NCI-H1417 (cell line): ENCODE data around the gene ZBTB44.

Source experiments
- DNase-seq, 3 experiments: peaks; one replicate each; lab custom pipeline; 2025; lab: John Stamatoyannopoulos, UW

Gene ZBTB44

DNA sequence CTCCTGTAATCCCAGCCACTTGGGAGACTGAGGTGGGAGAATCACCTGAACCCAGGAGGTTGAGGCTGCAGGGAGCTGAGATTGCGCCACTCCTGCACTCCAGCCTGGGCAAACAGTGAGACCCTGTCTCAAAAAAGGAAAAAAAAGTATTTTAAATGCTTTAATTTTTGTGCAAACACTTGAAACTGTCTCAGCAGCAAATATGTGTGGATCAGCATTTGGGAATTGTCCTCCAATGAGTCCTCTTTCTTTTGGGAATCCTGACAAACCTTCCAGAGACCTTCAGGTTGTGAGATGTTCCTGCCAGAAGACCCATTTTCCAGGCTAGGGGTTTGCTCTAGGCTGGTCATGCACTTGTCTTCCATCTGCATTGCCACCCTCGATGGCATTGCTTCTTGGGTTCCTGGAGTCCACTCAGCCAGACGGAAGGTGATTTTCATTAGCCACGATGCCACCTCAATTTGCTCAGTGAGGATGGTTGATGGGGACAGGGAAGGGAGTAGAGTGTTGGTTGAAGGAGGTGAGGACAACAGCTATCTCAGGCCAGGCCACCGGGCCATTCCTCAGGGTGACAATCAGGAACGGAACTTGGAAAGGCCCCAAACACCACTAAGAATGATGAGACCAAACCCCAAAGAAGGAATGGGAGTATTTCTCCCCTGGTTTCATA, 99.7 kb downstream of the ZBTB44 start:
- DNase-seq: no peak

DNA sequence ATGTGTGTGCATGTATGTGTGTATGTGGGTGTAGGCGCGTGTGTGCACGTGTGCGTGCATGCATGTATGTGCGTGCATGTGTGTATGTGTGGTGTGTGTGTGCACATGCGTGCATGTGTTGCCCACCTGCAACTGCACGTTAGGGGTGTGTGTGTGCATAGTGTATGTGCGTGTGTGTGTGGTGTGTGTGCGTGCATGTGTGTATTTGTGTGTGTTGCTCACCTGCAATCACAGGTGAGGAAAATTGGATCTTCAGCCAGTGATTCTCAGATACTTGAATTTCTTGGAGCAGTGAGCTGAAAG, 100.8 kb downstream of the ZBTB44 start:
- no peak for DNase-seq

DNA sequence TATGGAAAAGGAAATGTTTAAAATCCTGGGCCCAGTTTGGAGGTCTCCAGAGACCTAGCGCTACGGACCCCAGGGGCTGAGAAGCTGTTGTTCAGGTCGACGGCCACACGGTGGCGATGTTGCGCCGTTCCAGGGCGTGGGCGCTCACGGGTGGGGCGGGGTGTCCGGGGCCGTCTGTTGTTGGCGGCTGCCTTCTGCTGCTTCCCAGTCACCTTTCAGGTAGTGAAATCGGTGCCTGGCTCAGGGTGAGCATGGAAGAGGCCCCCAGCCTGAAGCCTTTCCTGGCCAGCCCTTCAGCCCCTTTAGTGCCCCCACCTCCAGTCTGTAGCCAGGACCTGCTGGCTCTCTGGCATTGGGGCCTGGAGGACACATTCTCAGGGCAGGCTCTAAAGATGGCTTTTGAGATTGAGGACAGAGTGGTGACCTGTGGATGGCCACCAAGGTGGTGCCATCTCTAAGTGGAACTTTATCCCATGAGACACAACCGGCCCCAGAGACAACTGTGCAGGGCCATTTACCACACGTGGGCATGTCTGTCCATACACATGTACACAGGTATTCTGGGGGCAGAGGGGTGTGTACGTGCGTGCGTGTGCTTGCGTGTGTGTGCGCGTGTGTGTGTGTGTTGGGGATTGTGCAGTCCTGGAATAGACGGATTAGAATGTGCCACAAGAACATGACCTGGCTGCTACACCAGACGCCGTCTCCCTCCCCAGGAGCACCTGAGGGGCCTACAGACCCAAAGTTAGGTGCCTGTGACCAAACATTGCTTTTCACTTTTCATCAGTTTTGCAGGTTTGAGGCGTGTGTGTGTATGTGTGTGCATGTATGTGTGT, 101.4 kb downstream of the ZBTB44 start:
- DNase-seq: peak; percentile 57 to 78 (median 66)

DNA sequence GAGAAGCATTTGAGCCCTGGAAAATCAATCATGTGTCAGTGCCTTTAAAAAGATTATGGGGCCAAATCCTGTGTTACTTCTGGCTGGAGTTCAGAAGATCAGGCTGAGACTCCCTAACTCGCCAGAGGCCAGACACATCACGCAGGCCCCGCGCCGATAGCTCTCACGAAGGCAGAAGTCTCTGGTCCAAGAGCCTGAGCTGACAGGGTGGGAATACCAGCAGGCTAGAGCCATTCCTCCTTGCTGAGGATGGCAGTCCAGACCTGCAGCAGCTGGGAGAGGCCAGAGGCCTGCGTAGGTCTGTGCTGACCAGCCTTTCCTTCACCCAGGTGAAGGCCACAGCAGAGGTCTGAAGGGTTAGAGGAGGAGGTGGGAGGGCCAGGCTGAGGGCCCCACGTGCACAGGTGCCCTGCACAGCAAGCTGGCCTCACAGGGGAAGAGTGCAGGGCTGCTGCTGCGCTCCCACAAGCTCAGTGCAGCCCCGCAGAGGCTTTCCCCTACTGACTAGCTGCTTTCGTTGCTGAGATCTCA, 102.2 kb downstream of the ZBTB44 start:
- no peak for DNase-seq

DNA sequence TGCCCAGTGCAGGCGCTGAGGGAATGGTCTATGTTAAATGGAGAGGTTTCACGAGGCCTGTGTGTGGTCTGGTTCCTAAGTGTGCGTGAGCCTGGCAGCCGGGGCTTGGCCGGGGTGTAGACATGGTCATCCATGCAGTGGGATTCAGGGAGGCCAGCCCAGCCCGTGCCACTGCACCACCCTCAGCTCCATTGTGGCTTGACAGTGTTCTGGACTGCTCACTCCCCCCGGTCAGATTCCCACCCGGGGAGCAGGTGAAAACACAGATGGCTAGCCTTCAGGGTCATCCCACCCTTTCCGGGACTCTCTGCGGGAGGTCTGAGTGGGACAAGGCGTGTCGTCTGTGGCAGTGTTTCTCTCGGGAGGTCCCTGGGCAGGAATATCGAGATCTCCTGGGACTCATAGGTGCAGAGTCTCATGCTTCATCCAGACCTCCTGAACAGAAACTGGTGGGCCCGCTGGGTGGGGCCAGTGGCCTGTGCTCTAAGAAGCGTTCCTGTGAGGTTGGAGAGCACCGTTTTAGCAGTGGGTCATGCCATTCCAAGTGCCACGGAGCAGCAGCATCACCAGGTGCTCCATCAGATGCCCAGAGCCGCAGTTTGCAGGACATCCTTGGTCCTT, 102.8 kb downstream of the ZBTB44 start:
- DNase-seq: no peak

DNA sequence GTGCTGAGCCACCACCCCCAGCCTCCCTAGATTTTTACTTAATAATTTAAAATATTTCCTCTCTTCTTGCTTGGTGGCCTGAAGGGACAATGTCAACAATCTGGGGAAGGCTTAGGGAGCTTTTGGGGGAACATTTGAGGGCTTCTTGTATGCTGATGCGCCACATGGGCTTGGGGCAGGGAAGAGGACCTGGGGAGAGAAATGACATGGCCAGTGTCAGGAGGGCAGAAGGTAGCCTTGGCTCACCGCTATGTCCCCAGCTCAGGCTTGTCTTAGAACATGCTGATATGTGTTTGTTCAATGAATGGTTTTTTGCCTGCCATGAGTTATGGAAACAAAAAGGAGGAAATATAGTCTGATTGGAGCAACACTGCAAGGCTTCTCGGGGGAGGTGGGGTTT, 103.6 kb downstream of the ZBTB44 start:
- no peak for DNase-seq

DNA sequence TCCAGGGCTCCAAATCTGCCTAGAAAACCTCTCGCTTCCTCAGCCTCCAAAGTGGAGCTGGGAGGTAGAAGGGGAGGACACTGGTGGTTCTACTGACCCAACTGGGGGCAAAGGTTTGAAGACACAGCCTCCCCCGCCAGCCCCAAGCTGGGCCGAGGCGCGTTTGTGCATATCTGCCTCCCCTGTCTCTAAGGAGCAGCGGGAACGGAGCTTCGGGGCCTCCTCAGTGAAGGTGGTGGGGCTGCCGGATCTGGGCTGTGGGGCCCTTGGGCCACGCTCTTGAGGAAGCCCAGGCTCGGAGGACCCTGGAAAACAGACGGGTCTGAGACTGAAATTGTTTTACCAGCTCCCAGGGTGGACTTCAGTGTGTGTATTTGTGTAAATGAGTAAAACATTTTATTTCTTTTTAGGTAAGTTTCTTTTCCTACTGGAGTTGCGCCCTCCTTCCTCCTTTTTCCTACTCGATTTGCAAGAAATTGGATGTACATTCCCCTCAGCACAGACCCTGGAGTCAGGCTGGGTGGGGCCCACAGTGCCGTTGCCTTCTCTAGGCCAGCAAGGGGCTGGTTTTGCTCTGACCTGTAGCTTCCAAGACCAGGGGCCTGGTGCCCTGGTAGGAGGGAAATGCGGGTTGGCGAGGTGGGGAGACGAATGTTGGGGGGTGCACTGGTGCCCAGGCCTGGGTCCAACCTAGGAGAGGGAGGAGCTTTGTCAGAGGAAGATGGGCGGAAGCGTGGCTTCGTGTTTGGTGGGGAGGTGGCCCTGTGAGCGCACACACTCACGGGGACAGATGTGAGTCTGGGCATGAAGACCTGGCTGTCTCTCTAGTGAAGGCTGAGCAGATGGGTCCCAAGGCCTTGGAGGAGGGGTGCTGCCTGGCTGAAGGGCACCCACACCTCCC, 104.5 kb downstream of the ZBTB44 start:
- no peak for DNase-seq

DNA sequence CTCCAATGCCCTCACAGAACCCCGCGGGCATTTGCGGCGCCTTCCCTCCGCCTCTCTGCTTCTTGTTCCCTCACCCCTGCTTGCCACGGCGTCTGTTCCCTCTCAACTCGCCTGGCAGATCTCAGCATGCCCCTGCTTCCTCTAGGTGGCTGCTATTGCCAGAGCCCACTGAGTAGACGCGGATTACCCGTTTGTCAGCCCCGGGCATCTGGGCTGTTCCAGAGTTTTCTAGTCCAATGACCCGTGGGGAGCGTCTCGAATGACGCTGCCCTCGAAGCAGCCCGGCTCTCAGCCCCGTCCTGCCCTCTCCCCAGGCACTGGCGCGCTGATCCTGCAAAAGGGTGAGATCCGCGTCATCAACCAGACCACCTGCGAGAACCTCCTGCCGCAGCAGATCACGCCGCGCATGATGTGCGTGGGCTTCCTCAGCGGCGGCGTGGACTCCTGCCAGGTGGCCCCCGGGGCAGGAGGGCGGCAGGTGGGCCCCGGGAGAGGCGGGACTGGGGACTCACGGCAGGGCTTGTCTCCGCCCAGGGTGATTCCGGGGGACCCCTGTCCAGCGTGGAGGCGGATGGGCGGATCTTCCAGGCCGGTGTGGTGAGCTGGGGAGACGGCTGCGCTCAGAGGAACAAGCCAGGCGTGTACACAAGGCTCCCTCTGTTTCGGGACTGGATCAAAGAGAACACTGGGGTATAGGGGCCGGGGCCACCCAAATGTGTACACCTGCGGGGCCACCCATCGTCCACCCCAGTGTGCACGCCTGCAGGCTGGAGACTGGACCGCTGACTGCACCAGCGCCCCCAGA, 105.4 kb downstream of the ZBTB44 start:
- no peak for DNase-seq

DNA sequence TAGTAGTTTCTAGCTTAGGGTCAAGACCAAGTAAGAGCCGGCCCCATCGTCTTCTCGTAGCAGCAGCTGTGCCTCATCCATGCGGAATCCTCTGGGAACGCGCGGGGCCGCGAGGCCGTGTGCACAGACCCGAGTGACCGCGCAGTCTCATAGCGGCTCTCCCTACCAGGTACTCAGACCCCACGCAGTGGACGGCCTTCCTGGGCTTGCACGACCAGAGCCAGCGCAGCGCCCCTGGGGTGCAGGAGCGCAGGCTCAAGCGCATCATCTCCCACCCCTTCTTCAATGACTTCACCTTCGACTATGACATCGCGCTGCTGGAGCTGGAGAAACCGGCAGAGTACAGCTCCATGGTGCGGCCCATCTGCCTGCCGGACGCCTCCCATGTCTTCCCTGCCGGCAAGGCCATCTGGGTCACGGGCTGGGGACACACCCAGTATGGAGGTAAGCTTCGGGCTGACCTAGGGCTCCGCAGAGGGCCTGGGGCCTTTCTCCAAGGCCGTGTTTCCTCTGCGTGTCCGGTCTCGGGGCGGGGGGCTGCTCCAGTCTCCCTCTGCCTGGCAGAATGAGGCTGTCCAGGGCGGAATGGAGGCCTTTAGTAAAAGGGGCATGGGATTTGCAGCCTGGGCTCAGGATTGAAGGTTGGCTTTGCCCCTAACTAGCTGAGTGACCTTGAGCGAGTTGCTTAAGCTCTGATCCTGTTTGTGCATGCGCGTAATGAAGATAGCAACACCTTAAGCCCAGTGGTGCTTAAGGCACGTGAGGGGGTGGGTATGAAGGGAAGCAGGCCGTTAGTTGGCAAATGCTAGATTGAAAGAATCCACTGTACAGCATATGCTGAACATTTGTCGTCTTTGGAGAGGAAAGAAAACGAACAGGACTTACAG, 106.2 kb downstream of the ZBTB44 start:
- DNase-seq: no peak

DNA sequence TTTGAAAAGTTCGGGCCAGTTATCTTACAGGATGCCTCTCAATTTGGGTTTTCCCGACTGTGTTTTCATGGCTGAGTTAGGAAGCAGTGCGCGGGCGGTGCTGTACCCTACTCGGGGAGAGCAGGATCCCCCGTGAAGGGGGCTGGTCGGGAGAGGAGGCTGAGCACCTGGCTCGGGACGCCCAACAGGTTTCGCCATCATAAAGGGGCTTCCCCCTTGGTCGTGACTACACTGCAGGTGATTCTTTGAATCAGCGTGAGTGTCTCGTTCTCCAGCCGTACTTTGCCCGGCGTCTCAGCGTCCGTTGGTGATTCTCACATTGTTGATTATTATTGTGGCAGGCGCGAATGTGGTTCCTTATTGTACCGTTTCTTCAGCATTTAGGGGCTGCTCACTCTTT, 108.6 kb downstream of the ZBTB44 start:
- DNase-seq: no peak

DNA sequence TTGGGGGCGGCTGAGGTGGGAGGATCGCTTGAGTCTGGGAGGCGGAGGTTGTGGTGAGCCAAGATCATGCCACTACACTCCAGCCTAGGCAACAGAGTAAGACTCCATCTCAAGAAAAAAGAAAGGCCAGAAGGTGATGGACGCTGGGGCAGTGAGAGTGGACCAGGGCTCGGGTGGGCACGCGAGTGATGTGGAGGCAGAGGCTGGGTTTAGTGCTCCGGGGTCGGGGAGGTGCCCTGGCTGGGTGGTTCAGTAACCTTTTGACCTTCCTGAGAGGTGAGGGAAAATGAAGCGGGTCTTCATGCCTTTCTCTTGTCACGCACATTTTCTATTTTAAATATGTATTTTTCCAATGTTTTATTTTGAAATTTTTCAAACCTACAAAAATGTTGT, 110.0 kb downstream of the ZBTB44 start:
- no peak for DNase-seq

DNA sequence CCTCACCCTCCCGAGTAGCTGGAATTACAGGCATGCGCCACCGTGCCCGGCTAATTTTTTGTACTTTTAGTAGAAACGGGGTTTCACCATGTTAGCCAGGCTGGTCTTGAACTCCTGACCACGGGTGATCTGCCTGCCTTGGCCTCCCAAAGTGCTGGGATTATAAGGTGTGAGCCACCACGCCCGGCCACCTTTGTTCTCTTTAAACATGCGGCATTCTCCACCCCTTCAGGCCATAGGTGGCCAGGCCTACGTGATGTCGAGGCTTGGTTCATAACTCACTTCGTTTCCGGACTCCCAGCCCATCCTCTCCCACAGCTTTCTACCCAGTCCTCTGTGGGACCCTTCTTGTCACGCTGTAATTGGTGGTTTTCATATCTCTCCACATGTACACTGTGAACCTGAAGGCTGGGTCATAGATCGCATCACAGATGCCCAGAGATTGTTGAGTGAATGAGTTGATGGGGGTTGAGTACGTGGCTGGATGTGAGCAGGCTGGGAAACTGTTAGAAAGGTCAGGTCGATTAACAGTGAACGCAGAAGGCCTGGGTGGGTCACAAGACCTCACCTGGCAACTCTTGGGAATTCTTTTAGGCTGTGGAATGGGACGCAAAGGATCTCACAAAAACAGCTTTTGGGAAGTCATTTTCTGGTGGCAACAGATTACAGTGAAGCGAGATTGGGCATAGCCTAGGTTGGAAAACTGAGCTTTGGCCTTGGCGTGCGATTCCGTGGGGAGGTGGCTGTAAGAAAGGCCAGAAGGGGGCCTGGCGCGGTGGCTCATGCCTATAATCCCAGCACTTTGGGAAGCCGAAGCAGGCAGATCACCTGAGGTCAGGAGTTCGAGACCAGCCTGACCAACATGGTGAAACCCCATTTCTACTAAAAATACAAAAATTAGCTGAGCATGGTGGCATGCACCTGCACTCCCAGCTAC, 110.7 kb downstream of the ZBTB44 start:
- DNase-seq: no peak

DNA sequence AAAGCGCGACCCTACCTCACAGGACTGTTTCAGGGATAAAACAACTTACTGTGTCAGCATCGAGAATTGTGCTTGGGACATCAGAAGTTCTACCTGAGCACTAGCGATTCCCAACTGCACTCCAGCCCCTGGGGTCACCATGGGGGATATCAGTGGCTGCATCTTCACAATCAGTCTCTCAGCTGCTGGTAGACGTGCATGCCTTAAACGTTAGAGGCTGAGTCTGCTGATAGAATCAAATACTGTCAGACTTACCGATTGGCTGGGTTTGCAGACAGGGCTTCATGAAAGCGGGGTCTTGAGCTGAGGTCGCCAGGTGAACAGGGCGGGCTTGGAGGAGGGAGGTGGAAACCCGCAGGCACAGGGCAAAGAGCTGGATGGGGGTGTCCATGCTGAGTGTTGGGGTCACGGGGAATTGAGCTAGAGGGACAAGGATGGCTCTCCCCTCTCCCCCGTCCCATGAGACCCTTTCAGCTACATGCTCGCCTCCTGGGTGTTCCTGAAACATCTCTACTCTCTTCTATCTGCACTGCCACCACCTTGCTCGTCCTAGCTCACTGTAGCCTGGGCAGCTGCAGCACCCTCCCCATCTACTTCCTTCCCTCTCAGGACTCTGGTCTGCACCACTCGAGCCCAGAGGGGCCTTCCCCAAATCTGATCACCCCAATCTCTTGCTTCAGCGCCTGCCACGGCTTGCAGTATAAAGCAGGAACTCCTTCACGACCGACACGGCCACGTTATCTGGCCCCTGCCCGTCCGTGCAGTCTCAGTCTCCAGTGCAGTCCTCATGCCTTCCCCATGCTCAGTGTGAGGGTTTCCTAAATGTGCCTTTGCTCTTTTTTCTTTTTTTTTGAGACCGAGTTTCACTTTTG, 111.7 kb downstream of the ZBTB44 start:
- DNase-seq: no peak

DNA sequence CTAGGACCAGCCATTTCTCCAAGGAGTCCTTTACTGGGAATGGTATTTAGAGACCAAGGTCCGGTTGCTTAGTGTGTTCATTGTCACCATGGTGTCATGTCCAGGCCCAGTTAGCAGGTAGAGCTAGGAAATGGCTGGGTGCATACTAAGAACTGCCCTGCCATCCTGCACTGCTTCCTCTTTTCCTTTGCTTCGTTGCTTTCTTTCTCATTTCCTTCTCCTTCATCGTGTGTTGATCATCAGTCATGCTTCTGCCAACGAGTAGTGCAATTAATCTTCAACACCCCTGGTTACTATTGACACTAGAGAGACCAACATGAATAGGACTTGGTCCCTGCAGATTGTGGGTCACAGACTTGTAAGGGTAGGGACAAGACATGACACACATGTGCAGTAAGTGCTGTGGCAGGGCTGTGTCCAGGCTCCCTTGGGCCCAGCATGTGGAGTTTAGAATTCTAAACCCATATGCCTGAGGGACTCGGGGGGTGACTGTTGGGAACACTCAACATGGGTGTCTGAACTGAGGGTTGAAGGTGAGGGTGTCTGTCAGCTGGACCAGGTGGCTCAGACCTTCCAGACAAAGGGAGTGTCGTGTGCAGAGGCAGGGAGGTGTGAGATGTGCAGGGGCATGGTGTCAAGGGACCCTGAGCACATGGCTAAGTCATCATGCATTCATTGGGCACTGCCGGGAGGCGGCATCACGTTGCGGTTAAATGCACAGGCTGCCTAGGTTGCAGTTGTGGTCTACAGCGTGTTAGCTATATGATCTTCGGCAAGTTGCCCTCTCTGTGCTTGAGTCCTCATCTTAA, 112.5 kb downstream of the ZBTB44 start:
- no peak for DNase-seq

DNA sequence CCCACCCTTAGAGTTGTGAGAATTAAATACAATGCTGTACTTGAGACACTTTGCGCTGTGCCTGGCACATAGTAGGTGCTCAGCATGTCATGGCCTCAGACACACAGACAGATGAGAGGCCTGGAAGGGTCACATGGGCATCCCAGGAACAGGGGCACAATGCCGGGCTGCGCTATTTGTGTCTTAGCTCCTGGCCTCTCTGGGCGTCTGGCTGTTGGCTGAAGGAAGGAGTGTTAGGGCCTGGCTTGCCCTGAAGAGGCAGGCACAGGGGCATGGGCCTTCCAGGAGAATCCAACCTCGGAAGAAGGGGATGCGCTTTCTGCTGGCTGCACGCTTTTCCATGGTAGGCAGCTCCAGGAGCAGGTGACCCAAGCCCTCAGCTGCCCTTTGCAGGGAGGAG, 113.7 kb downstream of the ZBTB44 start:
- DNase-seq: no peak

DNA sequence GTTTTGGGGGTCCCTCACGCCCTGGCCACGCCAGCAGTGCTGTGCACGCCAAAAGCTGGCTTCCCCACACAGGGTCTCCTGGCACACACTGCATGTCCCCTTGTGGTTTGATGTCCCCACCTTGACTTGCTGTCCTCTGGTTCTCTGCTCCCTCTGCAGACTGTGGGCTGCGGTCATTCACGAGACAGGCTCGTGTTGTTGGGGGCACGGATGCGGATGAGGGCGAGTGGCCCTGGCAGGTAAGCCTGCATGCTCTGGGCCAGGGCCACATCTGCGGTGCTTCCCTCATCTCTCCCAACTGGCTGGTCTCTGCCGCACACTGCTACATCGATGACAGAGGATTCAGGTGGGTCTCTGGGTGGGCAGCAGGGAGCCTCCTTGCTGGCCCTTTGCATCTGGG, 114.9 kb downstream of the ZBTB44 start:
- DNase-seq: no peak

DNA sequence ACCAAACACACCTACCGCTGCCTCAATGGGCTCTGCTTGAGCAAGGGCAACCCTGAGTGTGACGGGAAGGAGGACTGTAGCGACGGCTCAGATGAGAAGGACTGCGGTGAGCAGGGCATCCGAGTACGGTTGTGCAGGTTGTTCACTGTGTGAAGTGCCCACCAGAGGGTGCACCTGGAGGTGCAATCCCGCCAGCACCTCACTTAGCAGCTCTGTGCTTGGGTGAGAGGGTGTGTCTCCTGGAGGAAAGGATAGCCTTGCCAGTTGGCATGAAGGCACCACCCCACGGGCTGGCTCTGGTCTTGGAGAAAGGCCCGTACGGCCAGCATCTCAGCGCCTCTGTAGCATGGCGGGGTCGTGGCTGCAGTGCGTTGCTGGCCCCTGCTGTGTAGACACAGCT, 115.8 kb downstream of the ZBTB44 start:
- no peak for DNase-seq
